ENCODE measurements around the gene ZFR2.
"Not testable (repeated sequence)": the region's sequence is repeated elsewhere in the genome, so short reads cannot be mapped to it uniquely, and the experiment has no call there.

The ZFR2 gene

DNA sequence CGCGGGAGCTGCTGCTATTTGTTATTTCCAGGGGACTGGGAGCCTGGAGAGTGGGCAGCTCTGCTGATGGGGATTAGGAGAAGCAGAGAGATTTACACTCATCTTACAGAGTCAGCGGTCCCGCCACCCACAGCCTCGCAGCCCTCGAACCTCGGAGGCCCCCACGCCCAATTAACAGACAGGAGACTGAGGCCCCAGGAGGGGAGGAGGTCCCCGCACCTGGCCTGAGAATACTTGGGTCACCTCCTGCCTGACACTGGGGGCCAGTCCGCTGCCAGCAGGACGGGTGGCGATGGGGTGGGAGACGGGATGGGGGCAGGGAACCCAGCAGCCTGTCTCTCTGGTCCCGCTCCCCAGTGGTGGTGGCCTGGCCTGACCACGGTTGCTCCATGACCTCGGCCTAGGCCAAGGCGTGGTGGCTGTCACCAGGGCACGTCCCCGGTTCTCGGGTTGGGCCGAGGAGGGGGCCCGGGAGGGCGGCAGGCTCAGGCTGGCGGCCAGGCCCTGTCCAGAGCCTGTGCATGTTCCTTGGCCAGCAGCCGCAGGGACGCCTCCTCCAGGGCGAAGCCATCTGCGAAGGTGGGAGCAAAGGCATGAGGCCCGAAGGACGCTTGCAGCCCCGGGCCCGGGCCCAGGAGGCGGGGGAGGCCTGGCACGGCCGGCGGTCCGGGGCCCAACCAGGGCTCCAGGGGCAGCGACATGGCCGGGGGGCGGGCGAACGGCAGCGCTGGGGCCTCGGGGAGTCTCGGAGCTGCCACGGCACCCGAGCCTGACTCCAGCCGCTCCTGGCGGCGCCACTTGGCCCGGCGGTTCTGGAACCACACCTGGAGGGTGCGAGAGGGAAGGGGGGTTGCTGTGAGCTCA lies 98.5 kb downstream of the ZFR2 start:
- no peak for DNase-seq (ENCODE audit: low read depth)

DNA sequence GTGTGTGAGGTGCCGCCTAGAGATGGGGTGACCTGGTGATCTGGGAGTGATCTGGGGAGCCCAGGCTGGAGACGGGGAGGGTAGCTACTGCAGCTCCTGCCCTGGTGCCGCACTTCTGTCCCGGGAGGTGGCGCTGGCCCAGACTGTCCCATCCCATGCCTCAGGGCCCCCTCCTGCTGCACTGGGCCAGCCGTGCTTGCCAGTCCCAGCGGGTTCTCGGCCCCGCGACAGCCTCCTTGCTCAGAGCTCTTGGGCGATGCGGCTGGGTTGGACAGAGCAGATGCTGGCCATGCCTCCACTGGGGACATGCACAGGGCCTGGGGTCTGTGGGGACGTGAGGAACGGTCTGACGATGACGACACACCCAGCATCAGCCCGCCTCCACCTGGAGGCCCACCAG lies 99.3 kb downstream of the ZFR2 start:
- DNase-seq (ENCODE audit: low read depth) = no peak

DNA sequence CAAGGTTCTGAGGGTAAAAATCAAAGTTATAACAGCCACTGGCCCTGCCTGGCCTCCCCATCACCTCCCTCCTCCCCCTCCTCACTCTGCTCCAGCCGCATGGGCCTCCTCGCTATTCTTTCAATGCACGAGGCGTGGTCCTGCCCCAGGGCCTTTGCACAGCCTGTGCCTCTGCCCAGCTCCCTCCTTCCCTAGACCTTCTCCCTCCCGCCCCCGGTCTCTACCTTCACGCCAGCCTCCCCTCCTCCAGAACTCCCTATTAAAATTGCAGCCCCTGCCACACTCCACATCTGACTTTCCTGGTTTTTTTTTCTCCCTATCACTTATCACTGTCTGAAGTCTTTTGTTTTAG lies 100.1 kb downstream of the ZFR2 start:
- DNase-seq (ENCODE audit: low read depth) = no peak

DNA sequence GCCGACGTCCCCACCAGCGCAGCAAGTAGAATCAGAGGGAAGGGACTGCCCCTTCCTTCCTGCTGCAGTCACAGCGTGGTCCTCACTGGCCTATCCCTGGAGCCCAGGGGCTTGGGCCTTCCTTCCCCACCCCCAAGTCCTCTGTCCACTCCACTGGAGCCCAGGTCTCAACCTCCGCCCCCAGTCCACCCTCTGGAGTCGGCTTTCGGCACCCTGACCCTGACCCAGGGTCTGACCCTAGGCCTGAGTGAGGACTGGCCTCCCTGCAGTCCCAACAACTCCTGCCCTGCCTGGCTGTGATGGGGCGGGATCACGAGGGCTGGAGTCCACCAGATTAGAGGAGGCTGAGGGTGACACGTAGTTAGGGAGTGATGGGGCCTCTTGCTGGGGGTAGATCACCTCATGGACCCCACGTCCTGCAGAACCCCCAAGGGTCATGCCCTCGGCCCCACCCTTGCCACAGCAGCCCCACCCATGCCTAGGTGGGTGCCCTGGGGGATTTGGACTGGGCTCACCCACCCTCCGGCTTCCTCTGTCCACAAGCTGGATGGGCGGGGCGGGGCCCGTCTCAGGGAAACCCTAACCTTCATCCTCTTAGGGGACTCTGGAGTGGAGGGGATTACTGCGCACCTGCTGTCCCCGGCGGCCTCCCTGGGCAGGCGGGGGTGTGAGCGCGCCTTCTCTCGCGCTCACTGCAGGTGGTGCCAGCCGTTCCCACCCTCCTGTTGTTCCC lies 100.7 kb downstream of the ZFR2 start:
- no peak for DNase-seq (ENCODE audit: low read depth)

DNA sequence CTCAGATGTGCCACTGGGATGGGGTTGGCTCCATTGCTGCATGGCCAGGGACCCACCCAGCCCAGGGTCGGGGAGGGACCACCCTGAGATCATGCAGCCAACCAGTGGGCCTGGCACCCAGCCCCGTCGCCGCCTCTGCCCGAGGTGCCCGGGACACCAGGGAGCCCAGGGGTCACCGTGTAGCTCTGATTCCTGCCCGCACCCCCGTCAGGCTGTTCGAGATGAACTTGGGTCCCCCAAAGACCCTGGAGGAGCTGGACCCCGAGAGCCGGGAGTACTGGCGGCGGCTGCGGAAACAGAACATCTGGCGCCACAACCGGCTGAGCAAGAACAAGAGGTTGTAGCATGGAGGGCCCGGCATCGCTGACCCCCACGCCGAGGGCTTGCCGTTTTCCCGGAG lies 101.8 kb downstream of the ZFR2 start:
- no peak for DNase-seq (ENCODE audit: low read depth)

DNA sequence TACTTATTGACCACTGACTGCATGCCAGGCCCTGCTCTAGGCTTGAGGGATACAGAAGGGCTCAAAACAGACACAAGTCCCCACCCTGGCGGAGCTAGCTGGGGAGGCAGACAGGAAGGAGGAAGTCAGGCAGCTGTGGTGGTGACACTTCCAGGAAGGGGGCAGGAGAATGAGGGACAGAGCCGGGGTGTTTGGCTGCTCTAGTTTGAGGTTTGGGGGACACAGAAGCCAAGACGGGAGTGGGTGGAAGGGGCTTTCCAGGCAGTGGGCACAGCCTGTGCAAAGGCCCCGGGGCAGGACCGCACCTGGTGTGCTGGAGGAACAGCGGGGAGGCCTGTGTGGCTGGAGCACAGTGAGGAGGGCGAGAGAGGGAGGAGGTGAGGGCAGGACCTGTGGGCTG lies 102.3 kb downstream of the ZFR2 start:
- no peak for DNase-seq (ENCODE audit: low read depth)

DNA sequence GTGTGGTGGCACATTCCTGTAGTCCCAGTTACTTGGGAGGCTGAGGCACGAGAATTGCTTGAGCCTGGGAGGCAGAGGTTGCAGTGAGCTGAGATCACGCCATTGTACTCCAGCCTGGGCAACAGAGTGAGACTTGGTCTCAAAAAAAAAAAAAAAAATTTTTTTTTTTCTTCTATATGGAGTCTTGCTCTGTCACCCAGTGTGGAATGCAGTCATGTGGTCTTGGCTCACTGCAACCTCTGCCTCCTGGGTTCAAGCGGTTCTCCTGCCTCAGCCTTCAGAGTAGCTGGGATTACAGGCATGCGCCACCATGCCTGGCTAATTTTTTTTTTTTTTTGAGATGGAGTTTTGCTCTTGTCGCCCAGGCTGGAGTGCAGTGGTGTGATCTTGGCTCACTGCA lies 103.1 kb downstream of the ZFR2 start:
- not testable (repeated sequence) for DNase-seq (ENCODE audit: low read depth)

DNA sequence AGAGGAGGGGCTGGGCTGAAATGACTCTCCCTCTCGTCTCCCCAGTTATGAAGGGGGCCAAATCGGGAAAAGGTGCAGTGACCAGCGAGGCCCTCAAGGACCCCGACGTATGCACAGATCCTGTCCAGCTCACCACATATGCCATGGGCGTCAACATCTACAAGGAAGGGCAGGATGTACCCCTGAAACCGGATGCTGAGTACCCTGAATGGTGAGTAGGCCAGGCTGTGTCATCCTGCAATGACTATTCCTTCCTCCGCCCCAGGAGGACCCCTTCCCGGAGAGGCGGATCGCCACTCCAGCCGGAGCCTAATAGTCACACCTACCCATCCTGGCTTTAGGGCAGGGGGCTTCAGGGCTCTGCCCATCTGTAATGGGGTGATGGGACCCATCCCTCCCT lies 103.7 kb downstream of the ZFR2 start:
- no peak for DNase-seq (ENCODE audit: low read depth)

DNA sequence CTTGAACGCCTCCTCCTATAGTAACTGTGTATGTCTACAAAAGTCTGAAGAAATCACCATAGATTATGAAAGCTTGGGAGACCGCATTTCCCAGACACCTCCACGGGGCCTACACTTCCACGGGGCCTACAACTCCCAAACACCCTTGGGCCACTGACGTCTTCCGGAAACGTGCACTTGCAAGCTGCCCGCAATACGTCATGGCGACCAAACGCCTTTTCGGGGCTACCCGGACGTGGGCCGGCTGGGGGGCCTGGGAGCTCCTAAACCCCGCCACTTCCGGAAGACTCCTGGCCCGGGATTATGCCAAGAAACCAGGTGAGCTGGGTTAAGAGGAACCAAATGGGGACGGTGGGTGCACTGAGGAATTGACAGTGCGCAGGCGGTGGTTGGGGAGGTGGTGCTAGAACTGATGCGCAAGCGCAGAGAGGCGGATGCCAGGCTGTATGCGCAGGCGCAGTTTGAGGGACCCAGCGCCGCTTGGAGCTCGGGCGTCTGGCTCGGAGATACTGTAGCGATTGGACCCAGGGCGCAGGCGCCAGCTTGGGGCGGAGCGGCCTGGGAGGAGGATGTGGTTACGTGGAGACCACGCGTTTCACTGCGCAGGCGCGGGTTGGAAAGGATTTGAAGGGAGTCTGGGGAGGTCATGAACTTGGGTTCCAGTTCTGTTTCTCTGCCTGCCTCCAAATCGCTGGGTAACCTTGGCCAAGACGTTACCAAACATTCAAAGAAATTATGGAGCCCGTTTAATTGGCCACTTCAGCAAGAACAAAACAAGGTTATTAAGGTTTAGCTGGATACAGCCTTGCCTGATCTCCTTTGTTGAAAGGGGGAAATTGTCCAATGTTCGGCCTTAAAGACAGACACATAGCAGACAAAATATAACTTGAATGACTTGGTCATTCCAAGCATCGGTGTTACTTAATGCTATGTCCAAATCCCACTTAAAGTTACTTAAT lies 106.1 kb downstream of the ZFR2 start, which contains the start of gene MRPL54:
TSS of gene MRPL54 (plus strand) at position 182 of the 959 bp plus-strand sequence. CDS start at position 201, 19 bp downstream.
- peak; percentile 99 for DNase-seq (ENCODE audit: low read depth)

DNA sequence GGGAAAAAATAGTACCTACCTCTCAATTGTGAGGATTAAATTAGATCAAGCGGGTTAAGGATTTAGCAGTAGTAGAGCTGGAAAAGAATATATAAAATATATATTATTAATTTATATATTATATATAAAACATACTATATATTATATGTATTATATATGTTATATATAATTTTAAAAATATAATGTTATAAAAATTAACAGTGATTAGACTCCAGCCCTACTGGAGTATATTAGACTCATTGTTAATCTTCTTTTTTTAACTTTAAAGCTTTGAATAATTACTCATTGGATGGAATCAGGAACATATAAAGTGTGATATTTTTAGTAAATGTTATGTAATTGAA lies 106.7 kb downstream of the ZFR2 start:
- DNase-seq (ENCODE audit: low read depth) = no peak

DNA sequence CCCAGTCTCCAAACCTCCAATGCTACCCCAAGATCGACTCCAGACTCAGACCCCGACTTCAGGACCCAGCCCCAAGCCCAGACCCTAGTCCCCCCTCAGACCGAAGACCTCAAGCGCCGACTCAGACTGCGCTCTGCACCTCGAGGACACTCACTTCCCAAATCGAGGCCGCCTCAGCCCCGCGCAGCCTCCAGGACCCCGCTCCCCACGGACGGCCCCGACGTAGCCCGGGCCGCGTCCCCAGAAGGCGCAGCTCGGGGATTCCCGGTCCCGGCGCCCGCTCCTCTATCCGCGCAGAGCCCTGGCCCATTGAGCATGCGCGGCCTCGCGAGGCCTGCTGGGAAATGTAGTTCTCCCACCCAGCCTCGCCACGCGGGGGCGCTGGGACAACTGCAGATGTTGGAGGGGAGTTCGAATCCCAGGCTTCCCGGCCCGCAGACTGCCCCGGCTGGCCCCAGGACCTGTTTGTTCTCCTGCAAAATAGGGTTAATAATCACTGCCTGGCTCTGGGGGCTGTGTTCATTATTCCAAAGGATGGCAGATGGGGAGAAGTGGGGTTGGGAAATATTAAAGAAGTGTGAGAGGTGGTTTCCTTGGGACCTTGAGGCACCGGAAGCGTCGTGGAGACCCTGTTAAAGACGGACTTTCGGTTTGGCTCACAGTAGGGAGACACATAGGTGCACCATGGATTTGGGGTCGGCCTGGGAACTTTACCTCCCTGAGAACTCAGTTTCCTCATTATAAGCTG lies 107.3 kb downstream of the ZFR2 start, which contains the start of gene APBA3:
TSS of gene APBA3 (minus strand) at position 311 of the 748 bp plus-strand sequence. CDS start 1,428 bp downstream, outside the sequence.
- peak; percentile 92 for DNase-seq (ENCODE audit: low read depth)

DNA sequence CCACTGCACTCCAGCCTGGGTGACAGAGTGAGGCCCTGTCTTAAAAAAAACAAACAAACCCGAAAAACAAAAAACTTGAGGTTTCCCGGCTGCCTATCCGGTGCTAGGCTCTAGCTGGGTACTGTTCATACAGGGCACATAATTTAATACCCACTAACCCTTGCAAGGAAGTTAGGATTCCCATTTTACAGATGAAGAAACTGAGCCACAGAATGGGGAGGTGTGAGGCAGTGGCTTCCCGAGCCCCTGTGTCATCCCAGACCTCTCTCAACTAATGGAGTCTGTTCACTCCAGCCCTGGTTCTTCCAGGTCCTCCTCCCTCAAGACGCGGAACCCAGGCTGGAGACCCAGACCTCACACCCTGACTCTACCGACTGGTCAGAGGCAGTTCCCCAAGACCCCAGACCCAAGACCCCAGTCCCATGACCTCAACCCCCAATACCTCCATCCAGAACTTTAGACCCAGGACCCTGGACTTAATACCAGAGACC lies 107.9 kb downstream of the ZFR2 start:
- DNase-seq (ENCODE audit: low read depth) = no peak

DNA sequence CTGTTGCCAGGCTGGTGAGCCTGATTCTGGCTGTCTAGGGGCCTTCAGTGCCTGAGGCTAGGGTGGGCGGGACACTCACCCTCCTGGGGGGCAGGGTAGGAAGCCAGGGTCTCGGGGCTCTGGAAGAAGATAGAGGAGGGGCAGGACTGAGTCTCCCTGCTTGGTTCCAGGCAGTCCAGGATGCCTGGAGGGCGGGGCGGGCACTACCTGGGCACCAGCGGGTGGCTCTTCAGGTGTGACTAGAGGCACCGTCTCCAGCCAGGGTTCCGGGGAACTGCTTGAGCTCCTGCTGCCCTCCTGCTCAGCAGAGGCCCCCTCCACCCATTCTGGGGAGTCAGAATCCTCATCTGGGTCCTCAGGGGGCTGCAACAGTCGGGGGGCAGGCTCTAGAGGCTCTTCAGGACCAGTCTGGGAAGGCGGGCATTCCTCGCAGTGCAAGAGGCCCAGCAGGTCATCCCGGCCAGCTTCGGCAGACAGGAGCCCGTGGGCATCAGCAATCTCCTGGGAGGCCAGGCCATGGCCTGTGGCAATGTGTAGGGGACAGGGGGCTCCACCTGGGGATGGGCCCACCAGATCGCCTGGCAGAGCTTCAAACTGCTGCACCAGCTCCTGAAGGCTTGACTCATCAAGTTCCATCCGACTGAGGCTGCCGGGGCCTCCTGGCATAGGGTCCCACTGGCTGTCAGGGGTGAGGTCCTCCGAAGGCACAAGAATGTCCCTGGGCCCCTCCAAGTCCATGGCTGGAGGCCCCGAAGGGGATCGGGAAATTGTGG lies 109.2 kb downstream of the ZFR2 start:
- no peak for DNase-seq (ENCODE audit: low read depth)

DNA sequence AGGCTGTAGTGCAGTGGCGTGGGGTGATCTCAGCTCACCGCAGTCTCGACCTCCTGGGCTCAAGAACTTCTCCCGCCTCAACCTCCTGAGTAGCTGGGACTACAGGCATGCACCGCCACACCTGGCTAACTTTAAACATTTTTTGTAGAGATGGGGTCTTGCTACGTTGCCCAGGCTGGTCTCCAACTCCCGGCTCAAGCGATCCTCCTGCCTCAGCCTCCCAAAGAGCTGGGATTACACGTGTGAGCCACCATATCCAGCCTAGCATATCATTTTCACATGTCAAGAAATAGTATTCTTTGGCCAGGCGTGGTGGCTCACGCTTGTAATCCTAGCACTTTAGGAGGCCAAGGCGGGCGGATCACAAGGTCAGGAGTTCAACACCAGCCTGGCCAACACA lies 110.5 kb downstream of the ZFR2 start:
- DNase-seq (ENCODE audit: low read depth) = not testable (repeated sequence)

DNA sequence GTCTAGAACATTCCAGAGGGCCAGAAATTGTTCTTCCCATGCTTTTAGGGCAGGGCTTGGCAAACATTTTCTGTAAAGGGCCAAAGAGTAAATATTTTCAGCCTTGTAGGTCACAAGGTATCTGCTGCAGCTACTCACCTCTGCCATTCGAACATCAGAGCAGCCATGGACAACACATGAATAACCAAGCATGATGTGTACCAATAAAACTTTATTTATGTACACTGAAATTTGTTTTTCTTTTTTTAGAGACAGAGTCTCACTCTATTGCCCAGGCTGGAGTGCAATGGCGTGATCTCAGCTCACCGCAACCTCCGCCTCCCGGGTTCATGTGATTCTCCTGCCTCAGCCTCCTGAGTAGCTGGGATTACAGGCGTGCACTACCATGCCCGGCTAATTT lies 111.1 kb downstream of the ZFR2 start:
- not testable (repeated sequence) for DNase-seq (ENCODE audit: low read depth)

Measured in stimulated activated CD4-positive, alpha-beta T cell treated with anti-CD3 and anti-CD28 coated beads, Interleukin-2, amount 100 ng/mL, for 4 hours (primary cell).